ENCODE data around the gene SAMD14.

GRCh38 chr17:50108556-50108955 is 21.4 kb downstream of the SAMD14 start:
- TF ChIP-seq, protein P1, sequence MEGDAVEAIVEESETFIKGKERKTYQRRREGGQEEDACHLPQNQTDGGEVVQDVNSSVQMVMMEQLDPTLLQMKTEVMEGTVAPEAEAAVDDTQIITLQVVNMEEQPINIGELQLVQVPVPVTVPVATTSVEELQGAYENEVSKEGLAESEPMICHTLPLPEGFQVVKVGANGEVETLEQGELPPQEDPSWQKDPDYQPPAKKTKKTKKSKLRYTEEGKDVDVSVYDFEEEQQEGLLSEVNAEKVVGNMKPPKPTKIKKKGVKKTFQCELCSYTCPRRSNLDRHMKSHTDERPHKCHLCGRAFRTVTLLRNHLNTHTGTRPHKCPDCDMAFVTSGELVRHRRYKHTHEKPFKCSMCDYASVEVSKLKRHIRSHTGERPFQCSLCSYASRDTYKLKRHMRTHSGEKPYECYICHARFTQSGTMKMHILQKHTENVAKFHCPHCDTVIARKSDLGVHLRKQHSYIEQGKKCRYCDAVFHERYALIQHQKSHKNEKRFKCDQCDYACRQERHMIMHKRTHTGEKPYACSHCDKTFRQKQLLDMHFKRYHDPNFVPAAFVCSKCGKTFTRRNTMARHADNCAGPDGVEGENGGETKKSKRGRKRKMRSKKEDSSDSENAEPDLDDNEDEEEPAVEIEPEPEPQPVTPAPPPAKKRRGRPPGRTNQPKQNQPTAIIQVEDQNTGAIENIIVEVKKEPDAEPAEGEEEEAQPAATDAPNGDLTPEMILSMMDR (IDR thresholded peaks at IDR 0.05): no peak
- no peak for TF ChIP-seq POLR2A (IDR thresholded peaks at IDR 0.05)

Measured in upper lobe of left lung (tissue), 4 donors.